HEK293 (cell line): ENCODE data around the gene TUBGCP3.
"Not testable (repeated sequence)": the region's sequence is repeated elsewhere in the genome, so short reads cannot be mapped to it uniquely, and the experiment has no call there.

Experiments
- CTCF ChIA-PET: fragments of 350-600 bp; formaldehyde crosslinking; extraction: SDS; loops from one replicate; lab custom pipeline; 2021; ENCODE audit warnings: antibody characterized with exemption; lab: Yijun Ruan, JAX
- POLR2A ChIA-PET: fragments of 300-600 bp; formaldehyde crosslinking; extraction: SDS; loops from one replicate; lab custom pipeline; 2020; ENCODE audit warnings: antibody characterized with exemption, inconsistent platforms; lab: Yijun Ruan, JAX
- H3K27ac ChIP-seq: fragments of 200-500 bp; sonication (Bioruptor generic); 2 replicates; pipeline ENCODE4 v1.5.1; 2014; ENCODE audit warnings: low read depth, low read length, control low read depth, inconsistent platforms; ENCODE audit errors: extremely low read depth
- H3K36me3 ChIP-seq, 2 experiments: fragments of 200-500 bp in 1 of 2; sonication (Bioruptor generic) in 1 of 2; 1 replicate in 1 of 2; 2 replicates in 1 of 2; pipeline ENCODE4 v1.5.1; 2014 to 2017; ENCODE audit warnings: inconsistent platforms in 2 of 2, low read length in 2 of 2; ENCODE audit not compliant: control insufficient read depth in 2 of 2, insufficient read depth in 1 of 2
- H3K4me1 ChIP-seq: fragments of 200-500 bp; sonication (Bioruptor generic); 2 replicates; pipeline ENCODE4 v1.5.1; 2014; ENCODE audit warnings: mild to moderate bottlenecking, low read length, inconsistent platforms; ENCODE audit not compliant: control insufficient read depth, insufficient read depth
- H3K4me3 ChIP-seq: 2 replicates; pipeline ENCODE4 v1.5.1; 2011; ENCODE audit warnings: low read depth, mild to moderate bottlenecking, control low read depth, low read length, moderate library complexity
- H3K9me3 ChIP-seq: fragments of 200-500 bp; sonication (Bioruptor generic); 2 replicates; pipeline ENCODE4 v1.5.1; 2014; ENCODE audit warnings: low read depth, low read length, inconsistent platforms; ENCODE audit not compliant: control insufficient read depth, insufficient read depth
- EGR2 ChIP-seq: fragments of 450-650 bp; formaldehyde crosslinking; IDR thresholded peaks from 2 replicates; pipeline ENCODE4 v1.5.1; 2016; ENCODE audit warnings: low read depth, missing biosample characterization, missing genetic modification characterization
- INSM2 ChIP-seq: fragments of 450-650 bp; formaldehyde crosslinking; IDR thresholded peaks from 2 replicates; pipeline ENCODE4 v1.5.1; 2016; ENCODE audit warnings: missing biosample characterization, missing genetic modification characterization
- KLF17 ChIP-seq: fragments of 450-650 bp; formaldehyde crosslinking; IDR thresholded peaks from 2 replicates; pipeline ENCODE4 v1.5.1; 2016; ENCODE audit warnings: missing biosample characterization, missing genetic modification characterization
- KLF9 ChIP-seq: fragments of 450-650 bp; formaldehyde crosslinking; IDR thresholded peaks from 2 replicates; pipeline ENCODE4 v1.5.1; 2016; ENCODE audit warnings: missing biosample characterization, missing genetic modification characterization, low read depth
- PATZ1 ChIP-seq: fragments of 450-650 bp; formaldehyde crosslinking; IDR thresholded peaks from 2 replicates; pipeline ENCODE4 v1.5.1; 2016; ENCODE audit warnings: missing biosample characterization, missing genetic modification characterization
- ZNF112 ChIP-seq: fragments of 450-650 bp; formaldehyde crosslinking; IDR thresholded peaks from 2 replicates; pipeline ENCODE4 v1.5.0; 2017; ENCODE audit warnings: missing biosample characterization, missing genetic modification characterization
- ZNF121 ChIP-seq: fragments of 450-650 bp; formaldehyde crosslinking; IDR thresholded peaks from 2 replicates; pipeline ENCODE4 v1.5.1; 2016; ENCODE audit warnings: missing biosample characterization, missing genetic modification characterization
- ZNF341 ChIP-seq: fragments of 450-650 bp; formaldehyde crosslinking; IDR thresholded peaks from 2 replicates; pipeline ENCODE4; 2016; ENCODE audit warnings: low read depth, missing biosample characterization, missing genetic modification characterization
- ZNF362 ChIP-seq: fragments of 450-650 bp; formaldehyde crosslinking; IDR thresholded peaks from 2 replicates; pipeline ENCODE4 v1.5.1; 2016; ENCODE audit warnings: missing biosample characterization, missing genetic modification characterization
- ZNF404 ChIP-seq: fragments of 450-650 bp; formaldehyde crosslinking; IDR thresholded peaks from 2 replicates; pipeline ENCODE4 v1.5.1; 2017; ENCODE audit warnings: missing biosample characterization, missing genetic modification characterization
- ZNF777 ChIP-seq: fragments of 450-650 bp; formaldehyde crosslinking; IDR thresholded peaks from 2 replicates; pipeline ENCODE4 v1.5.1; 2017; ENCODE audit warnings: missing biosample characterization, missing genetic modification characterization, borderline replicate concordance

TUBGCP3 gene

GRCh38 chr13:112634102-112634501 is 46.1 kb upstream of the TUBGCP3 start:
- ChIA-PET POLR2A (no interaction called here), CTCF (interaction anchor here (0.6 to 1.0 kb wide), 3 partner anchors 18 to 241 kb away, joined by 3 to 4 read pairs (median 3); no protein-coding TSS in a partner anchor)
- TF ChIP-seq ZNF112 (tag by site-specific recombination) (no peak), EGR2 (no peak), KLF17 (no peak), INSM2 (tag by site-specific recombination) (no peak), KLF9 (no peak)
- no peak overlapping the region for H3K4me3 ChIP-seq
- no peaks in the 10 kb centered on the region for H3K9me3 ChIP-seq
- no peaks in the 10 kb centered on the region for H3K4me1 ChIP-seq
- no peaks in the 10 kb centered on the region for H3K36me3 ChIP-seq
- H3K27ac ChIP-seq = no peak overlapping the region

- CTCF ChIA-PET = interaction anchor here (0.7 kb wide), 1 partner anchor 103 kb away, joined by 4 read pairs; no protein-coding TSS in a partner anchor
- not testable (repeated sequence) for H3K4me1 ChIP-seq
Observed at GRCh38 chr13:112630226-112630625, 42.3 kb upstream of the TUBGCP3 start.

GRCh38 chr13:112629161-112629560 is 41.2 kb upstream of the TUBGCP3 start:
- POLR2A ChIA-PET = no interaction called here
- TF ChIP-seq PATZ1 (tag by site-specific recombination) (no peak), ZNF362 (tag by site-specific recombination) (no peak), ZNF777 (no peak), ZNF404 (tag by site-specific recombination) (no peak), ZNF341 (tag by site-specific recombination) (no peak)
- TF ChIP-seq, all 188 proteins: peak for 0
- no peaks in the 10 kb centered on the region for H3K4me1 ChIP-seq
- no peaks in the 10 kb centered on the region for H3K36me3 ChIP-seq
- no peak overlapping the region for H3K27ac ChIP-seq
- no peak overlapping the region for H3K4me3 ChIP-seq
- H3K9me3 ChIP-seq = no peaks in the 10 kb centered on the region
- CTCF ChIA-PET = interaction anchor here (0.5 to 1.7 kb wide), 8 partner anchors 9 to 1336 kb away, joined by 3 to 5 read pairs (median 3); no protein-coding TSS in a partner anchor

More at GRCh38 chr13:112630226-112630625, 42.3 kb upstream of the TUBGCP3 start:
- H3K9me3 ChIP-seq, H3K27ac ChIP-seq, POLR2A ChIA-PET, H3K36me3 ChIP-seq, H3K4me3 ChIP-seq: not testable (repeated sequence)

GRCh38 chr13:112627613-112628012 is 39.7 kb upstream of the TUBGCP3 start:
- H3K4me1 ChIP-seq, H3K4me3 ChIP-seq, H3K27ac ChIP-seq, POLR2A ChIA-PET: not testable (repeated sequence)
- CTCF ChIA-PET = interaction anchor here (0.6 kb wide), 1 partner anchor 248 kb away, joined by 3 read pairs; no protein-coding TSS in a partner anchor
- TF ChIP-seq ZNF121 (tag by site-specific recombination) = peak; percentile 66; the same call in 1 of the 2 replicates
- TF ChIP-seq, all 188 proteins: peak for 1; not testable (repeated sequence) for 187
- H3K36me3 ChIP-seq, H3K9me3 ChIP-seq: not testable (repeated sequence)
